ENCODE results near the gene ZAP70. TPM values are rescaled to one million over a fixed set of nuclear protein-coding genes. Genes with fewer than 3 reads are reported as not detected.

Gene ZAP70
- total RNA-seq, 2 experiments from 2014 or later, result 40.8 to 57.9 TPM

GRCh38 chr2:97779141-97779540, 65.8 kb downstream of the ZAP70 start:
- H3K4me3 ChIP-seq (ENCODE audit: low read depth, low read length, poor library complexity, severe bottlenecking), result no peak overlapping the region
- no peaks in the 10 kb centered on the region for H3K9me3 ChIP-seq (ENCODE audit: low read length)
- H3K27ac ChIP-seq (ENCODE audit: low read depth, low read length, poor library complexity, severe bottlenecking), result no peak overlapping the region
- H3K79me2 ChIP-seq (ENCODE audit: insufficient read depth, low read depth, low read length), result no peaks in the 10 kb centered on the region
- ChIA-PET CTCF (ENCODE audit: unreplicated experiment) (no interaction called here), POLR2A (no interaction called here)
- H3K4me2 ChIP-seq (ENCODE audit: low read length), result no peak overlapping the region
- H3K4me1 ChIP-seq (ENCODE audit: insufficient read depth, low read length, poor library complexity, severe bottlenecking), result no peaks in the 10 kb centered on the region
- DNase-seq (ENCODE audit: low spot score), result no peak
- no peak overlapping the region for H2AFZ ChIP-seq (ENCODE audit: low read length)
- no peaks in the 10 kb centered on the region; the same call in 1 of the 2 replicates for H3K9me2 ChIP-seq (ENCODE audit: insufficient read depth, low read length)
- no peaks in the 10 kb centered on the region for H4K20me1 ChIP-seq (ENCODE audit: insufficient read depth, low read length)
- peaks cover 4% of the 10 kb centered on the region; the same call in 1 of the 2 replicates for H3K36me3 ChIP-seq (ENCODE audit: insufficient read depth, low read length)
- intact Hi-C loops (cut with micrococcal nuclease; ENCODE audit: unreplicated experiment), result loop anchor here (10.0 kb wide), 1 partner anchor 606 kb away; no protein-coding TSS in a partner anchor
- no peak for TF ChIP-seq CTCF (conservative IDR thresholded peaks at IDR 0.05; ENCODE audit: low read length)
- TF ChIP-seq EZH2phosphoT487 (IDR thresholded peaks at IDR 0.05; ENCODE audit: borderline replicate concordance, low read depth, low read length), result no peak
- BruUV-seq (replicated peaks), result no TSS peak

- no peak for TF ChIP-seq CTCF (conservative IDR thresholded peaks at IDR 0.05; ENCODE audit: low read length)
- Histone ChIP-seq H3K9me3 (ENCODE audit: low read length) (no peaks in the 10 kb centered on the region), H4K20me1 (ENCODE audit: insufficient read depth, low read length) (no peaks in the 10 kb centered on the region), H3K4me3 (ENCODE audit: low read depth, low read length, poor library complexity, severe bottlenecking) (no peak overlapping the region), H3K4me2 (ENCODE audit: low read length) (no peak overlapping the region), H3K4me1 (ENCODE audit: insufficient read depth, low read length, poor library complexity, severe bottlenecking) (no peaks in the 10 kb centered on the region), H2AFZ (ENCODE audit: low read length) (no peak overlapping the region), H3K79me2 (ENCODE audit: insufficient read depth, low read depth, low read length) (no peaks in the 10 kb centered on the region), H3K27ac (ENCODE audit: low read depth, low read length, poor library complexity, severe bottlenecking) (no peak overlapping the region), H3K36me3 (ENCODE audit: insufficient read depth, low read length) (no peaks in the 10 kb centered on the region), H3K9me2 (ENCODE audit: insufficient read depth, low read length) (no peaks in the 10 kb centered on the region; the same call in 1 of the 2 replicates)
- ChIA-PET CTCF (ENCODE audit: unreplicated experiment) (no interaction called here), POLR2A (interaction anchor here (1.1 kb wide), 1 partner anchor 9 kb away, joined by 3 read pairs; no protein-coding TSS in a partner anchor)
- intact Hi-C loops (cut with micrococcal nuclease; ENCODE audit: unreplicated experiment), result no loop called here
- no peak for DNase-seq (ENCODE audit: low spot score)
- no TSS peak for BruUV-seq (replicated peaks)
Measured at GRCh38 chr2:97781981-97782380, 68.6 kb downstream of the ZAP70 start.

GRCh38 chr2:97784953-97785352, 71.6 kb downstream of the ZAP70 start:
- CTCF ChIA-PET (ENCODE audit: unreplicated experiment), result no interaction called here

More at GRCh38 chr2:97784953-97785352, 71.6 kb downstream of the ZAP70 start:
- no peaks in the 10 kb centered on the region for H3K4me1 ChIP-seq (ENCODE audit: insufficient read depth, low read length, poor library complexity, severe bottlenecking)
- no peak overlapping the region for H3K4me2 ChIP-seq (ENCODE audit: low read length)
- no peaks in the 10 kb centered on the region for H3K36me3 ChIP-seq (ENCODE audit: insufficient read depth, low read length)
- no peaks in the 10 kb centered on the region for H3K79me2 ChIP-seq (ENCODE audit: insufficient read depth, low read depth, low read length)
- no peaks in the 10 kb centered on the region for H3K9me3 ChIP-seq (ENCODE audit: low read length)
- H3K27ac ChIP-seq (ENCODE audit: low read depth, low read length, poor library complexity, severe bottlenecking), result no peak overlapping the region
- intact Hi-C loops (cut with micrococcal nuclease; ENCODE audit: unreplicated experiment), result no loop called here
- H3K9me2 ChIP-seq (ENCODE audit: insufficient read depth, low read length), result no peaks in the 10 kb centered on the region; the same call in 1 of the 2 replicates
- no peak overlapping the region for H2AFZ ChIP-seq (ENCODE audit: low read length)
- POLR2A ChIA-PET, result interaction anchor here (0.6 kb wide), 1 partner anchor 282 kb away, joined by 3 read pairs; no protein-coding TSS in a partner anchor
- BruUV-seq (replicated peaks), result no TSS peak
- H4K20me1 ChIP-seq (ENCODE audit: insufficient read depth, low read length), result no peaks in the 10 kb centered on the region
- no peak for DNase-seq (ENCODE audit: low spot score)
- H3K4me3 ChIP-seq (ENCODE audit: low read depth, low read length, poor library complexity, severe bottlenecking), result no peak overlapping the region
- no peak for TF ChIP-seq CTCF (conservative IDR thresholded peaks at IDR 0.05; ENCODE audit: low read length)

All from OCI-LY7 (cell line).